ENCODE data around the gene PIEZO2. TPM values are rescaled to one million over a fixed set of nuclear protein-coding genes. Genes with fewer than 3 reads are reported as not detected.

The PIEZO2 gene
- total and polyA plus RNA-seq, 7 donors, result 0.03 to 0.64 (median 0.13) TPM

DNA sequence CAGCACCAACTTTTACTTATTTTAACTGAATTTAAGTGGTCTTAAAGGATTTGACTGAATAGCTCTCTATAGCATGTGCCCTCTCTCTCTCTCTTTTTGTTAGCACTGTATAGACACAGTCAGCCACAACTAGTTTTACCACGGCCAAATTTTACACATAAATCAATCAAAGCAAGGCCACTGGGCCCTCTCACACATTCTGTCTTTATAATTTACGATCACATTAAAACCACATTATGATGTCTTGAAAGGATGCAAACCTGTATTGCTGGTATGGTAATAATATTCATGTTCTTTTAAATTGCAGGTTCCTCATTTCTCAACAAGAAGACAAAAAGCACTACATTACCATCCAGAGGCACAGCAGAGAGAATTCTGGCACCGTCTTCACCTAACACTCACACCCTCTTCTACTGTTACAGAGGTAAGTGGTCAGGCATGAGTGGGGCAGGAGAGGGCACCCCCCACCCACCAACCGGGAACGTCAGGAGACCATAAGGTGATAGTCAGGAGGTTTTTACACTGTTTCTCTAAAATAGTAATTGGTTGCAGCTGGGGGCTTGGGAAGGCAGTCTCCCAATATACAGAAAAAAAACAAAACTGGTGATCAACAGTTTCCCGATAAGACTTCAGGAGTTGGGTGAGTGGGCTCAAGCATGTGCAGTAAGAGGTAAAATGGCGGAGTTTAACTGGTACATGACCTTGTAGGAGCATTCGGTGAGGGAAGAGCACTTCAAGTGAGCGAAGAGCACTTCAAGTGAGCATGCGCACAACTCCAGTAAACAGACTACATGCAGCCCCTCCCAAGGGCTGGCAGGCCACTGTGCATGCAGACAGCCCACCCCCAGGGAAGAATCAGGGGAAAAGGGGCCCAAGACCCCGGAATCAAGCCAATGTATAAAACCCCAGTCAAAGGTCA, 296.7 kb downstream of the PIEZO2 start:
- no peak for ATAC-seq
- H3K27me3 ChIP-seq (ENCODE audit: insufficient read depth in 3 of 3, low read length in 2 of 3), result no peaks in the 10 kb centered on the region
- H3K36me3 ChIP-seq (ENCODE audit: insufficient read depth in 1 of 2, low read depth in 1 of 2), result no peaks in the 10 kb centered on the region
- H3K4me1 ChIP-seq, result no peaks in the 10 kb centered on the region
- TF ChIP-seq, protein P1, sequence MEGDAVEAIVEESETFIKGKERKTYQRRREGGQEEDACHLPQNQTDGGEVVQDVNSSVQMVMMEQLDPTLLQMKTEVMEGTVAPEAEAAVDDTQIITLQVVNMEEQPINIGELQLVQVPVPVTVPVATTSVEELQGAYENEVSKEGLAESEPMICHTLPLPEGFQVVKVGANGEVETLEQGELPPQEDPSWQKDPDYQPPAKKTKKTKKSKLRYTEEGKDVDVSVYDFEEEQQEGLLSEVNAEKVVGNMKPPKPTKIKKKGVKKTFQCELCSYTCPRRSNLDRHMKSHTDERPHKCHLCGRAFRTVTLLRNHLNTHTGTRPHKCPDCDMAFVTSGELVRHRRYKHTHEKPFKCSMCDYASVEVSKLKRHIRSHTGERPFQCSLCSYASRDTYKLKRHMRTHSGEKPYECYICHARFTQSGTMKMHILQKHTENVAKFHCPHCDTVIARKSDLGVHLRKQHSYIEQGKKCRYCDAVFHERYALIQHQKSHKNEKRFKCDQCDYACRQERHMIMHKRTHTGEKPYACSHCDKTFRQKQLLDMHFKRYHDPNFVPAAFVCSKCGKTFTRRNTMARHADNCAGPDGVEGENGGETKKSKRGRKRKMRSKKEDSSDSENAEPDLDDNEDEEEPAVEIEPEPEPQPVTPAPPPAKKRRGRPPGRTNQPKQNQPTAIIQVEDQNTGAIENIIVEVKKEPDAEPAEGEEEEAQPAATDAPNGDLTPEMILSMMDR (IDR thresholded peaks at IDR 0.05), result no peak
- intact Hi-C loops (cut with DNase I), result loop anchor here (5.0 kb wide), 4 partner anchors 190 to 700 kb away; no protein-coding TSS in a partner anchor
- DNase-seq, result no peak
- no peak overlapping the region for H3K27ac ChIP-seq
- WGBS, 3 donors, result 84 to 86% (median 84%) methylated on average over 11 of the region's 11 CpGs
- H3K4me3 ChIP-seq, result no peak overlapping the region
- no peaks in the 10 kb centered on the region for H3K9me3 ChIP-seq

DNA sequence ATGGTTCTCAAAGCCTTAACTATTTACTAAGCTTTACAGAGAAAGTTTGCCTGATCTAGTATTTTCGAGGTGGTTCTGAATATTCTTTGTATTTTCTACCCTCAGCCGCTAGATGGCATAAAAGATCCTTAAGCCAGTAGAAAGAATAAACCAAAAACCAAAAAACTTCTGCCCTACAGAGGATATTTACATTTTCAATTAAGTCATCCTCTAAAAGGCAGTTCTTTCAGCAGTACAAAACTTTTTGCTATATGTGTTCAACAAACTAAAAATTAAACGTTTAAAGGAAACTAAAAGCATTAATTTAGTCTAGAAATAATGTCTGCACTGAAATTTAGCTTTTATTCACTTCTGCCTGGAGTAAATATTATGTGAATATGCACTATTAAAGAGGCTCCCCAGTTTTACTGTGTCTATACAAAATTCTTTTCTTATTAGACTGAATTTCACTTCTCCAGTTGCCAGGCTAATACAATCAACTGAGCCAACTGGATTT, 297.5 kb downstream of the PIEZO2 start:
- ATAC-seq (no peak), DNase-seq (no peak)
- Histone ChIP-seq H3K9me3 (no peaks in the 10 kb centered on the region), H3K27me3 (ENCODE audit: insufficient read depth in 3 of 3, low read length in 2 of 3) (no peaks in the 10 kb centered on the region), H3K36me3 (ENCODE audit: insufficient read depth in 1 of 2, low read depth in 1 of 2) (no peaks in the 10 kb centered on the region), H3K4me3 (no peak overlapping the region), H3K27ac (no peak overlapping the region), H3K4me1 (no peaks in the 10 kb centered on the region)
- intact Hi-C loops (cut with DNase I), result loop anchor here (1.0 to 5.0 kb wide), 5 partner anchors 189 to 700 kb away; no protein-coding TSS in a partner anchor
- TF ChIP-seq, protein P1 (IDR thresholded peaks at IDR 0.05), result peak; percentile 81
- WGBS, 3 donors, result 1 to 2% (median 2%) methylated on average over 3 of the region's 3 CpGs

DNA sequence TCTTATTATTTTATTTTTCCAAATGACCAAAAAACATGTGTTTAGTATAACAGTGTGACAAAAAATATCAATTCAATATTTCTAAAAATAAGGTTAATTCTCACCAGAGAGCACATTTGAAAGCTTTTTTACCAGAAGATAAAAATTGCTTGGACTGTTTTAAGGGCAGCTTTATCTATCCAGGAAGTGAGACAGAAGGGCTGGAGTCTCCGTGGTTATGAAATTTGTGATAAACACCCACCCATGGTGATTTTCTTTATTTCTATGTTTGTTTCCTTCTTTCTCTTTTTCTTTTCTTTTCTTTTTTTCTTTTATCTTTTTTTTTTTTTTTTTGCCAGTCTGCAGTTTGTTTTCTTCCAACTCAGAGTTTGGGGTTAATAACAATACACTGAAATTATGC, 298.5 kb downstream of the PIEZO2 start:
- Histone ChIP-seq H3K4me1 (no peaks in the 10 kb centered on the region), H3K4me3 (no peak overlapping the region), H3K27ac (no peak overlapping the region), H3K9me3 (no peaks in the 10 kb centered on the region), H3K36me3 (ENCODE audit: insufficient read depth in 1 of 2, low read depth in 1 of 2) (no peaks in the 10 kb centered on the region), H3K27me3 (ENCODE audit: insufficient read depth in 3 of 3, low read length in 2 of 3) (no peaks in the 10 kb centered on the region)
- 56 to 66% (median 59%) methylated on average over 1 of the region's 1 CpG for WGBS, 3 donors
- DNase-seq (no peak), ATAC-seq (no peak)
- TF ChIP-seq, protein P1 (IDR thresholded peaks at IDR 0.05), result no peak
- intact Hi-C loops (cut with DNase I), result loop anchor here (1.0 to 5.0 kb wide), 5 partner anchors 190 to 701 kb away; no protein-coding TSS in a partner anchor

DNA sequence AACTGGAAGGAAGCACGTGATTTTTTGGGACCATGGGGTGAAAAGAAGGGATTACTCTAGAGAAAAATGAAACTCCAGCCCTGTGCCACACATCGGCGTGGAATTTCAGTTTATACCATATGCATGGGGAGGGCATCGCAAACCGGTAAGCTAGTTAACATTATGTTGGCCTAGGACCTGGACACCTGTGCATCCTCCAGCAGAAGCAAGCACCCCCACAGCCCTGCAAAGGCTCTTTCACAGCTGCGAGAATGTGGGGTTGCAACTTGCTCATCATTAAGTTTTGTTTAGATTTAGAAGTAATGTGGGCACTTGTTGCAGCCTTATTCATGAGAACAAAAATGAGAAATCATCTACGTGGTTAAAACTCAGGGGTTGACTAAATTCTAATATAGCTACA, 299.2 kb downstream of the PIEZO2 start:
- TF ChIP-seq, protein P1 (IDR thresholded peaks at IDR 0.05), result no peak
- WGBS, 3 donors, result 57 to 65% (median 60%) methylated on average over 7 of the region's 7 CpGs
- Histone ChIP-seq H3K4me3 (no peak overlapping the region), H3K27me3 (ENCODE audit: insufficient read depth in 3 of 3, low read length in 2 of 3) (no peaks in the 10 kb centered on the region), H3K36me3 (ENCODE audit: insufficient read depth in 1 of 2, low read depth in 1 of 2) (no peaks in the 10 kb centered on the region), H3K9me3 (no peaks in the 10 kb centered on the region), H3K27ac (no peak overlapping the region), H3K4me1 (no peaks in the 10 kb centered on the region)
- ATAC-seq (no peak), DNase-seq (no peak)
- intact Hi-C loops (cut with DNase I), result loop anchor here (5.0 kb wide), 4 partner anchors 192 to 702 kb away; no protein-coding TSS in a partner anchor

All from psoas muscle (tissue), 8 donors.